Gastroesophageal sphincter (tissue), 4 donors: Measurements from ENCODE around the gene MNAT1. TPM values are rescaled to one million over a fixed set of nuclear protein-coding genes. Genes with fewer than 3 reads are reported as not detected.

Experiments
- ATAC-seq: fragments of 150-250 bp; one replicate; pipeline ENCODE4 v1.9.1; 2016; ENCODE audit warnings: mild to moderate bottlenecking, moderate library complexity
- H3K27ac ChIP-seq, 4 donors: fragments of 200-600 bp; sonication (generic) in 3 of 4; 1 replicate in 3 of 4; 2 replicates in 1 of 4; pipeline ENCODE4 v1.5.1; 2016 to 2019
- H3K27me3 ChIP-seq: fragments of 200-600 bp; sonication (generic); one replicate; pipeline ENCODE4 v1.5.1; 2019
- H3K36me3 ChIP-seq, 2 donors: fragments of 200-600 bp; sonication (generic); one replicate each; pipeline ENCODE4 v1.5.1; 2019; ENCODE audit warnings: control low read depth in 1 of 2
- H3K4me1 ChIP-seq, 3 donors: fragments of 200-600 bp; sonication (generic); 1 replicate in 2 of 3; 2 replicates in 1 of 3; pipeline ENCODE4 v1.5.1; 2016 to 2019; ENCODE audit warnings: control low read depth in 2 of 3
- H3K4me3 ChIP-seq, 2 donors: fragments of 200-600 bp; sonication (generic); one replicate each; pipeline ENCODE4 v1.5.1; 2019; ENCODE audit warnings: mild to moderate bottlenecking in 1 of 2, moderate library complexity in 1 of 2
- H3K9me3 ChIP-seq, 3 donors: fragments of 200-600 bp; sonication (generic); one replicate each; pipeline ENCODE4 v1.5.1; 2017 to 2019; ENCODE audit warnings: control low read depth in 2 of 3
- CTCF ChIP-seq, 4 experiments: fragments of 200-600 bp in 2 of 4; fragments of 450-650 bp in 2 of 4; sonication (generic) in 1 of 4; IDR thresholded peaks; one replicate each; pipeline ENCODE4 v1.5.1; 2017 to 2019; ENCODE audit warnings: antibody characterized with exemption in 4 of 4, mild to moderate bottlenecking in 2 of 4, moderate library complexity in 2 of 4
- EP300 ChIP-seq: sonication (generic); formaldehyde crosslinking; IDR thresholded peaks from one replicate; pipeline ENCODE4 v1.6.1; 2017; ENCODE audit warnings: antibody characterized with exemption, mild to moderate bottlenecking
- POLR2A ChIP-seq, 2 donors: fragments of 450-650 bp; IDR thresholded peaks; one replicate each; pipeline ENCODE4 v1.6.1; 2017; ENCODE audit warnings: antibody characterized with exemption in 2 of 2, mild to moderate bottlenecking in 2 of 2, moderate library complexity in 1 of 2
- POLR2AphosphoS5 ChIP-seq: sonication (generic); formaldehyde crosslinking; IDR thresholded peaks from one replicate; pipeline ENCODE4 v1.6.1; 2017; ENCODE audit warnings: antibody characterized with exemption
- WGBS, 2 donors: methylation state at CpG; one replicate each; pipeline ENCODE4 v1.1.5; 2018; ENCODE audit warnings: low coverage in 1 of 2; 5-methylcytosine and 5-hydroxymethylcytosine counted together
- total RNA-seq, 4 donors: library from RNA; depleted of rRNA; stranded (reverse); fragments of >200 nt; gene quantifications; one replicate each; pipeline ENCODE4 v1.1.0, GENCODE V29; 2016

MNAT1 gene
- total RNA-seq, 4 donors from 2014 or later: 30.4 to 46.0 (median 42.8) TPM

DNA sequence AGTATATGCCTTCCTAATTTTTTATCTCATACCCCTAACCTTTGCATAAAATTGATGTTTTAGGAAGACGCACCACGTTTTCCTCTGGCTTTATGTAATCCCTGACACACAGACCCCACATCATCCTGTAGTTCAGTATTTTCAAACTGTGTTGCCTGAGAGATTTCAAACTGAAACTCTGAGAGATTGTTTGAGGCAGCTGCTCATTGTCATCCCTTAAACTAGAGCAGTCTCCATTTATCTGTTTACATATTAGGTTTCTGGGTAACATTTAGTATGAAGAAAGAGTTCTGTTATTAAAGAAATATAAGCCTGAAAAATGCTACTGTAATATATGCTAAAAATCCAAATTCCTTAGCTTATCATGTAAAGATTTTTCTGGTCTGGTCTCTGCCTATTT is 24.3 kb downstream of the MNAT1 start:
- 26 to 60% methylated on average over 1 to 2 of the region's 2 CpGs for WGBS, 2 donors
- TF ChIP-seq EP300: no peak
- TF ChIP-seq POLR2AphosphoS5: no peak
- no peak for TF ChIP-seq POLR2A (IDR thresholded peaks at IDR 0.05)
- TF ChIP-seq CTCF (IDR thresholded peaks at IDR 0.05): no peak
- no peaks in the 10 kb centered on the region for H3K27me3 ChIP-seq

DNA sequence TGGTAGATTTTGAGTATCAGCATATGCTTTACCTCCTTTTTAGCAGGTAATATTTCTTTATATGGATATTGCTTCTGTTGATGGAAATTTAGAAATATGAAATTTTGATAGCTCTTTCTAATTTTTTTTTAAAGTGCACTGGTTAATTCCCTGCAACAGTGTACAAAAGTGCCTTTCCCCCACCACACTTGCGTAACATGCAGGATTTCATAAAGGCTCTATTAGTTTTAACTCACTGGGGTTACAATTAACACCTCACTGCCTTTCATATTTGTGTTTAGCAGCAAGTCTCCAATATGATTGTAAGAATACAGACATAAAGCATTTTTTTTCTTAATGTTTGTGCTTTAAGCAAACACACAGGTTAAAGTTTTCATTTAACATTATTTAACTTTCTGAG is 25.6 kb downstream of the MNAT1 start:
- Histone ChIP-seq H3K36me3 (no peaks in the 10 kb centered on the region), H3K9me3 (no peaks in the 10 kb centered on the region), H3K27ac (no peak overlapping the region), H3K27me3 (no peaks in the 10 kb centered on the region), H3K4me3 (no peak overlapping the region), H3K4me1 (peaks cover 0 to 32% (median 0%) of the 10 kb centered on the region in 3 donors)
- WGBS, 2 donors: 78 to 100% methylated on average over 1 of the region's 1 CpG
- TF ChIP-seq POLR2AphosphoS5 (no peak), CTCF (IDR thresholded peaks at IDR 0.05) (no peak), EP300 (no peak), POLR2A (IDR thresholded peaks at IDR 0.05) (no peak)
- no peak for ATAC-seq

More for the DNA sequence above, 24.3 kb downstream of the MNAT1 start:
- ATAC-seq: no peak
- H3K4me3 ChIP-seq: no peak overlapping the region
- no peak overlapping the region for H3K27ac ChIP-seq
- H3K36me3 ChIP-seq: no peaks in the 10 kb centered on the region
- peaks cover 0 to 32% (median 0%) of the 10 kb centered on the region in 3 donors for H3K4me1 ChIP-seq
- no peaks in the 10 kb centered on the region for H3K9me3 ChIP-seq

DNA sequence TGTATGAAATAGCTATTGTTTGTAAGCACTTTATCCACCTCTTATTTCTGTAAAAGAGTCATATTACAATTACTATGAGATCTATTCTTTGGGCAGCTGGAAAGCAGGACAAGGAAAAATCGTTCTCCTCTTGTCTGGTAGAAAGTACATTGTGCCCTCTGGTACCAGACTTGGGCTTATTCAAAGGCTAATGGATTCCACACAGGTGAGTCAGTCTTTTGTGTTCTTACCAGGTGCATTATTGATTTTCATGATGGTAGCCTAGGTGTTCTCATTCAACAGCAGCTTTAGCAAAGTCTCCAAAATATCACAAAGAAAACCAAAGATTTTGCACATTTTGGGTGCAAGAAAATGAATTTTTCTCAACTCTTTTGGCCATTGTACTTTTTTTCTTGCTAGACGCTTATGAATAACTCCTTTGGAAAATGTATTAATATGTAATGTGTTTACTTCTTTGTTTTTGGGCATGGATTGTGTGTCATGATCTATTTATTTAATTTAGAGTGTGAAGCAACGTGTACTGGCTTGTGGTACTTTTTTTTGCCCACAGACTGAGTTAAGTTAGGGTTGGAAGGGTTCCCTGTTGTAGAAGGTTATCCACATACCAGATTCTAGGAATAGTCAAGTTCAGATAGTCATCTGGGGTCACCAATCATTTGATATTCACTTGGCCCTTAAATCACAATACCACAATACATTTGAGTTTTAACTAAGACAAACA is 26.2 kb downstream of the MNAT1 start:
- no peak overlapping the region for H3K27ac ChIP-seq
- H3K27me3 ChIP-seq: no peaks in the 10 kb centered on the region
- no peak for ATAC-seq
- WGBS, 2 donors: 80 to 83% methylated on average over 3 of the region's 3 CpGs
- no peaks in the 10 kb centered on the region for H3K36me3 ChIP-seq
- no peaks in the 10 kb centered on the region for H3K9me3 ChIP-seq
- H3K4me1 ChIP-seq: peaks cover 0 to 32% (median 0%) of the 10 kb centered on the region in 3 donors
- TF ChIP-seq POLR2AphosphoS5 (no peak), POLR2A (IDR thresholded peaks at IDR 0.05) (no peak), CTCF (IDR thresholded peaks at IDR 0.05) (no peak), EP300 (no peak)
- no peak overlapping the region for H3K4me3 ChIP-seq

- TF ChIP-seq POLR2AphosphoS5: no peak
- TF ChIP-seq EP300: no peak
- no peak for TF ChIP-seq CTCF (IDR thresholded peaks at IDR 0.05)
- no peak for TF ChIP-seq POLR2A (IDR thresholded peaks at IDR 0.05)
- Histone ChIP-seq H3K4me1 (no peaks in the 10 kb centered on the region), H3K4me3 (no peak overlapping the region), H3K36me3 (no peaks in the 10 kb centered on the region), H3K9me3 (no peaks in the 10 kb centered on the region), H3K27me3 (no peaks in the 10 kb centered on the region), H3K27ac (no peak overlapping the region)
- ATAC-seq: no peak
- 96 to 100% methylated on average over 1 to 2 of the region's 2 CpGs for WGBS, 2 donors
These were observed 34.0 kb downstream of the MNAT1 start for GRCh38 chr14:60768602-60769001.

DNA sequence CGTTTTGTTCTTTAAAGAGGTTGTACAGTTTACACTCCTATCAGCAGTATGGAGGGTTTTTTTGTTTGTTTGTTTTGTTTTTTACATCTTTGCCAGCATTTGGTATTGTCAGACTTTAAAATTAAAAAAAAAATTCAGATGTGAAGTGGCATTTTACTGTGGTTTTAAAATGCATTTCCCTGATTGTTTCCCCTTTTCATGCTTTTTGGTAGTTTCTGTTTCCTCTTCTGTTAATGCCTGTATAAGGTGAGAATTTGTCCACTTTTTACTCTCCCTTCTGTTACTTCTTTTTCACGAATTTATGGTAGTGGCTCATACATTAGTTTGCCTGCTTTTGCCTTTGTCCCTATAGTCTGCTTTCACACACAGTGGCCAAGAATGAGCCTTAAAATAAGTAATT is 36.6 kb downstream of the MNAT1 start:
- ATAC-seq: no peak
- 0 to 47% methylated on average over 1 to 2 of the region's 2 CpGs for WGBS, 2 donors
- Histone ChIP-seq H3K27ac (no peak overlapping the region), H3K4me1 (no peaks in the 10 kb centered on the region), H3K36me3 (no peaks in the 10 kb centered on the region), H3K27me3 (no peaks in the 10 kb centered on the region), H3K4me3 (no peak overlapping the region), H3K9me3 (no peaks in the 10 kb centered on the region)
- TF ChIP-seq POLR2A (IDR thresholded peaks at IDR 0.05) (no peak), EP300 (no peak), POLR2AphosphoS5 (no peak)
